ENCODE measurements around the gene SCGN. TPM values are rescaled to one million over a fixed set of nuclear protein-coding genes. Genes with fewer than 3 reads are reported as not detected.

The SCGN gene
- total RNA-seq, 1 experiment from 2014 or later = not detected

- H3K27me3 ChIP-seq (ENCODE audit: low read length) = no peaks in the 10 kb centered on the region
- H3K9me3 ChIP-seq (ENCODE audit: low read length) = no peaks in the 10 kb centered on the region
- no peak for DNase-seq
- H3K36me3 ChIP-seq (ENCODE audit: insufficient read depth, low read length) = no peaks in the 10 kb centered on the region
- H3K27ac ChIP-seq (ENCODE audit: low read length) = no peak overlapping the region
- no peaks in the 10 kb centered on the region for H3K4me1 ChIP-seq (ENCODE audit: low read length)
- no peaks in the 10 kb centered on the region for H4K20me1 ChIP-seq (ENCODE audit: insufficient read depth, low read depth, low read length)
- no peaks in the 10 kb centered on the region for H3K9me2 ChIP-seq (replicated peaks; ENCODE audit: insufficient read depth, low read length)
- no peak overlapping the region for H3K4me3 ChIP-seq (ENCODE audit: low read length)
- no peaks in the 10 kb centered on the region for H3K79me2 ChIP-seq (ENCODE audit: low read length)
- H3K9ac ChIP-seq (ENCODE audit: low read length) = no peak overlapping the region
- no peak overlapping the region for H2AFZ ChIP-seq (ENCODE audit: low read length)
- no peak overlapping the region for H3K4me2 ChIP-seq (ENCODE audit: low read depth, low read length, poor library complexity, severe bottlenecking)
Observed at GRCh38 chr6:25694366-25694765, 42.4 kb downstream of the SCGN start.

DNA sequence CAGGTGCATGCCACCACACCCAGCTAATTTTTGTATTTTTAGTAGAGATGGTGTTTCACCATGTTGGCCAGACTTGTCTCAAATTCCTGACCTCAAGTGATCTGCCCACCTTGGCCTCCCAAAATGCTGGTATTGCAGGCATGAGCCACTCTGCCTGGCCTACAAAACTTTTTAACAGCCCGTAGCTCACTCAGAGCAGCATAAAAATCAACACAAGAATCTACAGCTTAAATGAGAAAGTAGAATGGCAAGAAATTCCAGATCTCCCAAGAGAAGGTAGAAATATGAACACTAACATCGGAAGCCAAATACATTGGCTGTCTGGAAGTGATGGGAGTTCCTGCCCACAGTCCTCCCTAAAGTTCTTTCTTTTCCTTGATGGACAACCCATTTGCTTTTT, 43.7 kb downstream of the SCGN start:
- H3K79me2 ChIP-seq (ENCODE audit: low read length) = no peaks in the 10 kb centered on the region
- H3K4me1 ChIP-seq (ENCODE audit: low read length) = no peaks in the 10 kb centered on the region
- no peaks in the 10 kb centered on the region for H3K27me3 ChIP-seq (ENCODE audit: low read length)
- no peaks in the 10 kb centered on the region for H4K20me1 ChIP-seq (ENCODE audit: insufficient read depth, low read depth, low read length)
- H3K9me3 ChIP-seq (ENCODE audit: low read length) = no peaks in the 10 kb centered on the region
- no peak overlapping the region for H2AFZ ChIP-seq (ENCODE audit: low read length)
- no peak overlapping the region for H3K27ac ChIP-seq (ENCODE audit: low read length)
- no peak overlapping the region for H3K4me3 ChIP-seq (ENCODE audit: low read length)
- H3K9me2 ChIP-seq (replicated peaks; ENCODE audit: insufficient read depth, low read length) = no peaks in the 10 kb centered on the region
- no peaks in the 10 kb centered on the region for H3K36me3 ChIP-seq (ENCODE audit: insufficient read depth, low read length)
- DNase-seq = no peak
- H3K4me2 ChIP-seq (ENCODE audit: low read depth, low read length, poor library complexity, severe bottlenecking) = no peak overlapping the region
- no peak overlapping the region for H3K9ac ChIP-seq (ENCODE audit: low read length)

- H3K27me3 ChIP-seq (ENCODE audit: low read length) = no peaks in the 10 kb centered on the region
- no peaks in the 10 kb centered on the region for H3K79me2 ChIP-seq (ENCODE audit: low read length)
- no peaks in the 10 kb centered on the region for H3K4me1 ChIP-seq (ENCODE audit: low read length)
- no peak for DNase-seq
- no peak overlapping the region for H3K4me3 ChIP-seq (ENCODE audit: low read length)
- no peaks in the 10 kb centered on the region for H4K20me1 ChIP-seq (ENCODE audit: insufficient read depth, low read depth, low read length)
- H3K9ac ChIP-seq (ENCODE audit: low read length) = no peak overlapping the region
- no peak overlapping the region for H3K4me2 ChIP-seq (ENCODE audit: low read depth, low read length, poor library complexity, severe bottlenecking)
- H3K9me2 ChIP-seq (replicated peaks; ENCODE audit: insufficient read depth, low read length) = no peaks in the 10 kb centered on the region
- no peak overlapping the region for H3K27ac ChIP-seq (ENCODE audit: low read length)
- H2AFZ ChIP-seq (ENCODE audit: low read length) = no peak overlapping the region
- no peaks in the 10 kb centered on the region for H3K9me3 ChIP-seq (ENCODE audit: low read length)
- no peaks in the 10 kb centered on the region for H3K36me3 ChIP-seq (ENCODE audit: insufficient read depth, low read length)
Observed at GRCh38 chr6:25697537-25698340, 45.7 kb downstream of the SCGN start.

DNA sequence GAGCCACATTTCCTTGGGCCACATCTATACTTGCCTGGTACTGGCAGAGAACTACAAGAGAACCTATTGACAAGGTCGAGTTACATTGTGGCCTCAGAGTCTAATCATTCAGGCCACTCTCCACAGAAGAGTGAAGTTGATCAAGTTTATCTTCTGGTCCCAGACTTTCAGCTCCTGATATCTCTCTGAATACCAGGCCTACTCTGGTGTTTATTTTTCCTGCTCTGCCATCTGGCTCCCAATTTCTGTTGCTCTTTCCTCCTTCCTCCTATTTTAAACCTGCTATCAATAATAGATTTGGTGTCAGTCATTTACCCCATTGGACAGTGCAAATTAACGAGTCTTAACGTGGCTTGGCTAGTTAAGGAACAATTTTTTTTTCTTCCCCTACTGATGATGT, 46.6 kb downstream of the SCGN start:
- H3K9ac ChIP-seq (ENCODE audit: low read length) = no peak overlapping the region
- H2AFZ ChIP-seq (ENCODE audit: low read length) = no peak overlapping the region
- H3K27me3 ChIP-seq (ENCODE audit: low read length) = no peaks in the 10 kb centered on the region
- no peak for DNase-seq
- no peaks in the 10 kb centered on the region for H3K9me2 ChIP-seq (replicated peaks; ENCODE audit: insufficient read depth, low read length)
- no peaks in the 10 kb centered on the region for H3K4me1 ChIP-seq (ENCODE audit: low read length)
- H3K27ac ChIP-seq (ENCODE audit: low read length) = no peak overlapping the region
- H3K9me3 ChIP-seq (ENCODE audit: low read length) = no peaks in the 10 kb centered on the region
- no peaks in the 10 kb centered on the region for H3K36me3 ChIP-seq (ENCODE audit: insufficient read depth, low read length)
- H3K79me2 ChIP-seq (ENCODE audit: low read length) = no peaks in the 10 kb centered on the region
- H4K20me1 ChIP-seq (ENCODE audit: insufficient read depth, low read depth, low read length) = no peaks in the 10 kb centered on the region
- H3K4me2 ChIP-seq (ENCODE audit: low read depth, low read length, poor library complexity, severe bottlenecking) = no peak overlapping the region
- H3K4me3 ChIP-seq (ENCODE audit: low read length) = no peak overlapping the region

DNA sequence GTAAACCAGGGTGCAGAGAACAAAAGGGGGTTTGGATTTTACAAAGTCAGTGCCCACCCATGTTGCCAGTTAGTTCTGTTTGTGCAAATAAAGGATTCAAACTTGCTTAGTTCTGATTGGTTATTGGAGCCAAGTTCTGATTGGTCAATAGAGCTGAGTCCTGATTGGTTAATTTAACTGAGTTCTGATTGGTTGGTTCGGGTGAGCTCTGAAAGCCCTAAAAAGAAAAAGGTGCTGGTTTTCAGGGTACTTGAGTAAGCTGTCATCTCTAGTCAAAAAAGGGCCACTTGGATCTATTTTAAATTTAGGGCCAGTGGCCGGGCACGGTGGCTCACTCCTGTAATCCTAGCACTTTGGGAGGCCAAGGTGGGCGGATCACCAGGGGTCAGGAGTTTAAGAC, 47.6 kb downstream of the SCGN start:
- no peaks in the 10 kb centered on the region for H3K4me1 ChIP-seq (ENCODE audit: low read length)
- no peaks in the 10 kb centered on the region for H3K36me3 ChIP-seq (ENCODE audit: insufficient read depth, low read length)
- no peak overlapping the region for H3K9ac ChIP-seq (ENCODE audit: low read length)
- no peaks in the 10 kb centered on the region for H3K9me3 ChIP-seq (ENCODE audit: low read length)
- H3K4me3 ChIP-seq (ENCODE audit: low read length) = no peak overlapping the region
- no peak overlapping the region for H2AFZ ChIP-seq (ENCODE audit: low read length)
- H3K79me2 ChIP-seq (ENCODE audit: low read length) = no peaks in the 10 kb centered on the region
- no peaks in the 10 kb centered on the region for H3K9me2 ChIP-seq (replicated peaks; ENCODE audit: insufficient read depth, low read length)
- H3K4me2 ChIP-seq (ENCODE audit: low read depth, low read length, poor library complexity, severe bottlenecking) = no peak overlapping the region
- no peaks in the 10 kb centered on the region for H3K27me3 ChIP-seq (ENCODE audit: low read length)
- DNase-seq = no peak
- H3K27ac ChIP-seq (ENCODE audit: low read length) = no peak overlapping the region
- no peaks in the 10 kb centered on the region for H4K20me1 ChIP-seq (ENCODE audit: insufficient read depth, low read depth, low read length)

DNA sequence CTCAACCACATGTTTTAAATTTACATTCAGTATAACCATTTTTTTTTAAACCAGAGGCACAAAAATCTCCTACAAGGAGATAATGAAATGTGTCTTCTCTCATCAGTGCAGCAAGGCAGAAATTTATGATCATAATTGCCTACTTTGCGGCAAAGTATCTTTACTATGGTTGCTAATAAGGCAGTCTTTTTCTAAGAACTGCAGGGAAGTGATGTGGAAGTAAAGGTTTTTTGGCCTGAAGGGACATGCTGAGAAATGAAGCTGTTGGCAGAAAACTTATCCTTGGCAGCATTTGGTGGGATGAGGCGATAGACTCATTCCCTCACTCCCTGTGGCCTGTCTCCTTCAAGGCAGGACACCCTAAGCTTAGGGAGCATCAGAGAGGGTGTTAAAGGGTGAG, 48.7 kb downstream of the SCGN start:
- Histone ChIP-seq H4K20me1 (ENCODE audit: insufficient read depth, low read depth, low read length) (no peaks in the 10 kb centered on the region), H3K9ac (ENCODE audit: low read length) (no peak overlapping the region), H3K79me2 (ENCODE audit: low read length) (no peaks in the 10 kb centered on the region), H3K36me3 (ENCODE audit: insufficient read depth, low read length) (no peaks in the 10 kb centered on the region), H3K4me2 (ENCODE audit: low read depth, low read length, poor library complexity, severe bottlenecking) (no peak overlapping the region), H3K9me3 (ENCODE audit: low read length) (no peaks in the 10 kb centered on the region), H3K4me1 (ENCODE audit: low read length) (no peaks in the 10 kb centered on the region), H3K4me3 (ENCODE audit: low read length) (no peak overlapping the region), H3K9me2 (replicated peaks; ENCODE audit: insufficient read depth, low read length) (no peaks in the 10 kb centered on the region), H3K27me3 (ENCODE audit: low read length) (no peaks in the 10 kb centered on the region), H3K27ac (ENCODE audit: low read length) (no peak overlapping the region), H2AFZ (ENCODE audit: low read length) (no peak overlapping the region)
- DNase-seq = no peak

DNA sequence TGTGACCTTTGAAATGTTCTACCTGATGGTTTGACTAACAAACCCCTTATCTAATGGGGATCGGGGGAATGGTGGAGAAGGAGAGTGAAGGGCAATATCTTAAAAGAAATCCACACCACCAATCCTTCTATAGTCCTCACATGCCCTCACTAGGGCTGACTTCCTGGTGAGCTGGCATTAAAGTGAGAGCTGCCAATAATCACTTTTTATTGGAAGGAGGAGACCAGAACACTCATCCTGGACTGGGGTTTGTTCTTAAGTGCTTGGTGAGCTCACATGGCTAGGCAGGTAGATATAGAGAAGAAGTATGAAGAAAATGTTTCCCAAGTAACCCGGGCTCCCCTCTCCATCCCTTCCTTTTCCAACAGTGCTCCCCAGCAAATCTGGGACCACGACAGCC, 49.8 kb downstream of the SCGN start:
- Histone ChIP-seq H3K27me3 (ENCODE audit: low read length) (no peaks in the 10 kb centered on the region), H2AFZ (ENCODE audit: low read length) (no peak overlapping the region)

DNA sequence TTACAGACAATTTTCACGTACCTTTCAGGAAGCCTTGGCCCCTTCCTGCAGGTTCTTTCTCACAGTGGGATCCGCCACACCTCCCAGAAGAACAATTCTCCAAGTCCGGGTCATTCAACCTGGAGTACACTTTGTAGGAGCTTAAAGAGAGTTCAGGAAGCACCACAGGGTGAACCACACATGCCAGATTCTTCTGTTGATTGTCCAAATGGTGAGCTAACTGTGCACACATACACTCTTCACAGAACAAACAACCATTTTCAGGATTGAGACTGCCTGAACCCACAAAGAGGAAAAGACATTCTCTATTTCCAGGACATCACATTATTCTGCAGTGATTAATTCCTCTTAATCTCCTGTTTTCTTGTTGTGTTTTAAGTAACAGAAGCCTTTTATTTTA, 51.0 kb downstream of the SCGN start:
- Histone ChIP-seq H3K27ac (ENCODE audit: low read length) (no peak overlapping the region), H3K4me1 (ENCODE audit: low read length) (no peaks in the 10 kb centered on the region), H3K9me2 (replicated peaks; ENCODE audit: insufficient read depth, low read length) (no peaks in the 10 kb centered on the region), H3K9ac (ENCODE audit: low read length) (no peak overlapping the region), H3K9me3 (ENCODE audit: low read length) (no peaks in the 10 kb centered on the region), H2AFZ (ENCODE audit: low read length) (no peak overlapping the region), H3K79me2 (ENCODE audit: low read length) (no peaks in the 10 kb centered on the region), H3K4me3 (ENCODE audit: low read length) (no peak overlapping the region), H4K20me1 (ENCODE audit: insufficient read depth, low read depth, low read length) (no peaks in the 10 kb centered on the region), H3K36me3 (ENCODE audit: insufficient read depth, low read length) (no peaks in the 10 kb centered on the region), H3K27me3 (ENCODE audit: low read length) (no peaks in the 10 kb centered on the region), H3K4me2 (ENCODE audit: low read depth, low read length, poor library complexity, severe bottlenecking) (no peak overlapping the region)
- no peak for DNase-seq

More for the DNA sequence above, 49.8 kb downstream of the SCGN start:
- Histone ChIP-seq H3K4me2 (ENCODE audit: low read depth, low read length, poor library complexity, severe bottlenecking) (no peak overlapping the region), H3K4me1 (ENCODE audit: low read length) (no peaks in the 10 kb centered on the region), H3K27ac (ENCODE audit: low read length) (no peak overlapping the region), H3K9ac (ENCODE audit: low read length) (no peak overlapping the region), H3K4me3 (ENCODE audit: low read length) (no peak overlapping the region), H3K79me2 (ENCODE audit: low read length) (no peaks in the 10 kb centered on the region), H3K9me2 (replicated peaks; ENCODE audit: insufficient read depth, low read length) (no peaks in the 10 kb centered on the region), H3K36me3 (ENCODE audit: insufficient read depth, low read length) (no peaks in the 10 kb centered on the region), H3K9me3 (ENCODE audit: low read length) (no peaks in the 10 kb centered on the region), H4K20me1 (ENCODE audit: insufficient read depth, low read depth, low read length) (no peaks in the 10 kb centered on the region)
- DNase-seq = no peak

Data from Karpas-422 (cell line).